Sigmoid colon (tissue), 7 donors: ENCODE measurements around the gene ADAMTS3. TPM values are rescaled to one million over a fixed set of nuclear protein-coding genes. Genes with fewer than 3 reads are reported as not detected.

ENCODE experiments used
- DNase-seq: peaks from one replicate; pipeline ENCODE4 v3.0.0-alpha.2; 2019
- H3K27ac ChIP-seq, 4 donors: fragments of 200-600 bp; sonication (generic); one replicate each; pipeline ENCODE4 v1.5.1; 2016 to 2019; ENCODE audit warnings: mild to moderate bottlenecking in 1 of 4
- H3K27me3 ChIP-seq, 3 donors: fragments of 200-600 bp; sonication (generic); one replicate each; pipeline ENCODE4 v1.5.1; 2019; ENCODE audit warnings: mild to moderate bottlenecking in 1 of 3
- H3K36me3 ChIP-seq, 4 donors: fragments of 200-600 bp; sonication (generic); one replicate each; pipeline ENCODE4 v1.5.1; 2016 to 2019
- H3K4me1 ChIP-seq, 4 donors: fragments of 200-600 bp; sonication (generic); one replicate each; pipeline ENCODE4 v1.5.1; 2017 to 2019
- H3K4me3 ChIP-seq, 4 donors: fragments of 200-600 bp; sonication (generic); one replicate each; pipeline ENCODE4 v1.5.1; 2017 to 2019; ENCODE audit warnings: mild to moderate bottlenecking in 2 of 4, moderate library complexity in 1 of 4
- H3K9me3 ChIP-seq, 4 donors: fragments of 200-600 bp in 3 of 4; sonication (generic) in 3 of 4; one replicate each; pipeline versions ENCODE4 v1.5.1 to v1.6.1; 2013 to 2019
- EP300 ChIP-seq, 4 donors: sonication (generic); formaldehyde crosslinking; IDR thresholded peaks; one replicate each; pipeline ENCODE4 v1.6.1; 2017; ENCODE audit warnings: antibody characterized with exemption in 4 of 4
- POLR2A ChIP-seq, 2 donors: fragments of 450-650 bp; IDR thresholded peaks; one replicate each; pipeline ENCODE4 v1.6.1; 2016; ENCODE audit warnings: antibody characterized with exemption in 2 of 2, mild to moderate bottlenecking in 2 of 2, moderate library complexity in 2 of 2
- POLR2AphosphoS5 ChIP-seq, 4 donors: sonication (generic); formaldehyde crosslinking; IDR thresholded peaks; one replicate each; pipeline ENCODE4 v1.6.1; 2017; ENCODE audit warnings: antibody characterized with exemption in 4 of 4
- WGBS, 2 donors: extraction: QIAGEN DNeasy Blood & Tissue Kit; methylation state at CpG; one replicate each; pipeline ENCODE4 v1.1.7; 2013; 5-methylcytosine and 5-hydroxymethylcytosine counted together
- intact Hi-C: fragments of 100-400 bp; cut with DNase I; formaldehyde crosslinking; loops from one replicate; pipeline ENCODE4 v1.15.1; 2023
- polyA plus RNA-seq, 3 donors: library from polyadenylated mRNA; stranded (reverse); fragments of 200-250 nt; gene quantifications; one replicate each; pipeline ENCODE4 v1.2.3, GENCODE V29; 2013
- total RNA-seq, 4 donors: library from RNA; depleted of rRNA; stranded (reverse); fragments of >200 nt; gene quantifications; one replicate each; pipeline ENCODE4 v1.1.0, GENCODE V29; 2016
- TF ChIP-seq, protein P1 (sequence below), 4 experiments: fragments of 450-650 bp in 3 of 4; fragments of 200-600 bp in 1 of 4; IDR thresholded peaks; one replicate each; pipeline ENCODE4 v1.5.1; 2016 to 2019; ENCODE audit warnings: antibody characterized with exemption in 4 of 4, mild to moderate bottlenecking in 3 of 4, moderate library complexity in 2 of 4
- donor health status: healthy with polysubstance abuse.
- donor health status: Bipolar disorder and iron deficiency.
- donor health status: healthy.

ADAMTS3 gene
- total and polyA plus RNA-seq, 7 donors: 0.17 to 1.9 (median 1.1) TPM; not detected in 2

DNA sequence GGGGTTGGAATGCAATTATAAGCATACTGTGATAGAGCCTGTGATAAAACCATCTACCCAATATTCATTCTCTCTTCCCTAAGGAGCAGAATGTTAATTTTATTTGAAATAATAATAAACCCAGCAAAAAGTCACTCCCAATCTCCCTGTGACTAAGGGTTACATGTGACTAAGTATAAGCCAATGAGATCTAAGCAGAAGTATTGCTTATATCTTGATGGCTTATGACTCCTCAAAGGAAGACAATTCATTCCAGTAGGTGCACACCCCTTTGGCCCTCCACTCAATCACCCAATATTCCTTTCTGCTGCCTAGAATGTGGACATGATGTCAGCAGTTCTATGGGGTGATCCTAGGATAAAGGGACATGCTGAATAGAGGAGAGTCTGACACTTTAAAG lies 224.6 kb downstream of the ADAMTS3 start:
- intact Hi-C loops: no loop called here
- Histone ChIP-seq H3K36me3 (no peaks in the 10 kb centered on the region), H3K27ac (no peak overlapping the region), H3K27me3 (no peaks in the 10 kb centered on the region), H3K4me3 (no peak overlapping the region), H3K9me3 (no peaks in the 10 kb centered on the region), H3K4me1 (peaks cover 0 to 9% (median 4%) of the 10 kb centered on the region in 4 donors)
- DNase-seq: no peak
- TF ChIP-seq, protein P1, sequence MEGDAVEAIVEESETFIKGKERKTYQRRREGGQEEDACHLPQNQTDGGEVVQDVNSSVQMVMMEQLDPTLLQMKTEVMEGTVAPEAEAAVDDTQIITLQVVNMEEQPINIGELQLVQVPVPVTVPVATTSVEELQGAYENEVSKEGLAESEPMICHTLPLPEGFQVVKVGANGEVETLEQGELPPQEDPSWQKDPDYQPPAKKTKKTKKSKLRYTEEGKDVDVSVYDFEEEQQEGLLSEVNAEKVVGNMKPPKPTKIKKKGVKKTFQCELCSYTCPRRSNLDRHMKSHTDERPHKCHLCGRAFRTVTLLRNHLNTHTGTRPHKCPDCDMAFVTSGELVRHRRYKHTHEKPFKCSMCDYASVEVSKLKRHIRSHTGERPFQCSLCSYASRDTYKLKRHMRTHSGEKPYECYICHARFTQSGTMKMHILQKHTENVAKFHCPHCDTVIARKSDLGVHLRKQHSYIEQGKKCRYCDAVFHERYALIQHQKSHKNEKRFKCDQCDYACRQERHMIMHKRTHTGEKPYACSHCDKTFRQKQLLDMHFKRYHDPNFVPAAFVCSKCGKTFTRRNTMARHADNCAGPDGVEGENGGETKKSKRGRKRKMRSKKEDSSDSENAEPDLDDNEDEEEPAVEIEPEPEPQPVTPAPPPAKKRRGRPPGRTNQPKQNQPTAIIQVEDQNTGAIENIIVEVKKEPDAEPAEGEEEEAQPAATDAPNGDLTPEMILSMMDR (IDR thresholded peaks at IDR 0.05): no peak
- no peak for TF ChIP-seq POLR2AphosphoS5 (IDR thresholded peaks at IDR 0.05)
- no peak for TF ChIP-seq POLR2A (IDR thresholded peaks at IDR 0.05)
- TF ChIP-seq EP300 (IDR thresholded peaks at IDR 0.05): no peak

DNA sequence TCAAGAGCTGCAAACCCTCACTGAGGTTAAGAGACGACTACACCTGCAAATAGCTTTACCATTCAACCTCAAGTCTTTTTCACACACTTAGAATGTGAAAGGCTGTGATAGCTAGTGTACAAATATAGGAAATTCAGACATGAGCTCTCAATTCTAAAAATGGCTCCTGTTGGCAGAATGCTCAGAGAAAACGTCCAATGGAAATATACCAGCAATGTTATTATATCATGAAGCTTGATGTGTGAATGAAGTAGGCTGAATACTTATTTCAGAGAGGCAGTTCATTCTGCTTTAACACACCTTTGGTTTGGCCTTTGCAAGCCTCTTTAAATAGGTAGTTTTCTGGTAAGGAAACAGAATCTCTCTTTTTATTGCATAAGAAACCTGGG lies 227.6 kb downstream of the ADAMTS3 start:
- intact Hi-C loops: no loop called here
- TF ChIP-seq POLR2A (IDR thresholded peaks at IDR 0.05) (no peak), POLR2AphosphoS5 (IDR thresholded peaks at IDR 0.05) (no peak), EP300 (IDR thresholded peaks at IDR 0.05) (no peak)
- TF ChIP-seq, protein P1 (IDR thresholded peaks at IDR 0.05): no peak
- Histone ChIP-seq H3K4me3 (no peak overlapping the region), H3K36me3 (no peaks in the 10 kb centered on the region), H3K9me3 (no peaks in the 10 kb centered on the region), H3K27me3 (no peaks in the 10 kb centered on the region), H3K4me1 (peaks cover 0 to 9% (median 4%) of the 10 kb centered on the region in 4 donors), H3K27ac (no peak overlapping the region)
- WGBS, 2 donors: 74 to 80% methylated on average over 2 of the region's 2 CpGs
- no peak for DNase-seq

DNA sequence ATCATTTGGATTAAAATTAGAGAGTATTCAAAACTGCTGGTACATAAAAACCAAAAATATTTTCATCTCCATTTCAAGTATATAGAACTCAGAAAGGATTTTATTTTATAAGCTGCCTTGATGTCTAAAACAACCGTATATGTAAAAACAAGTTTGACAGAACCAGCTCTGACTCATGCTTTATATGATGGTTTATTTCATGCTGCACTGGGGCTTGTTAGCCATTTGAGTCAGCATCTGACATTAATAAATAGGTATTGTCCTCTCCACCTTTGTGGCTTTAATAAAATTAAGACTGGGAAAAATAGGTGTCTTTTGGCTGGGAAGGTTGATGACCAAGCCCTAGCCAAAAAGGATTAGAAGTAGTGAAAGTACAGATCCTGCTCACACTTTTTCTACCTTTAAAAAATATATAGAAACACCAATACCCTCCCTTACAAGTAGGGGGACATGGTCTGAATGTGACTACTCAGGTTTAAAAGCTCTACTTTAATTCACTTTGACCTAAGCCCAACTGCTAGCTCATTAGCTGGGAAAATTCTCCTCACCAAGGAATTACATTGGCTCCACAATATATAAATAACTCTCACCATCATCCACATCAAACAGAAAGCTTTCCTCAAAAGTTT lies 228.1 kb downstream of the ADAMTS3 start:
- no peak overlapping the region for H3K27ac ChIP-seq
- intact Hi-C loops: no loop called here
- no peaks in the 10 kb centered on the region for H3K36me3 ChIP-seq

DNA sequence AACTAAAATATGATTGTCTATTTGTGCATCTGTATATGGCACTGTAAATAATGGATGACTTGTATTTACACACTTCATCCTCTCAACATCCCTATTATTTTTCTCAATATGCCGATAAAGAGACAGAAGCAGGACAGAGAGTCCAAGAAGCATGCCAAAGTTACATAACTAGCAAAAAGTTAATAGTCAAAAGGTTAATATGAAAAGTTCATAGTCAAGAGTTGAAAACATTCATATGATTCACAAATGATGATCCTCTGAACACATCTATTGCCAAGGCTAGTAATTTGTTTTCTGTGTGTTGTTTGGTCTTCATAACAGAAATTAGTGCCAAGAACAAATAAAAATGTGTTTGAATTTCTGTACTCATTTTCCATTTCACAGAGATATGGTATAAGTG lies 231.0 kb downstream of the ADAMTS3 start:
- Histone ChIP-seq H3K4me1 (peaks cover 0 to 9% (median 4%) of the 10 kb centered on the region in 4 donors), H3K27ac (no peak overlapping the region), H3K36me3 (no peaks in the 10 kb centered on the region), H3K4me3 (no peak overlapping the region), H3K27me3 (no peaks in the 10 kb centered on the region), H3K9me3 (no peaks in the 10 kb centered on the region)
- TF ChIP-seq POLR2A (IDR thresholded peaks at IDR 0.05) (no peak), POLR2AphosphoS5 (IDR thresholded peaks at IDR 0.05) (no peak), EP300 (IDR thresholded peaks at IDR 0.05) (no peak)
- TF ChIP-seq, protein P1 (IDR thresholded peaks at IDR 0.05): no peak
- DNase-seq: no peak
- intact Hi-C loops: no loop called here
- WGBS, 2 donors: 75 to 94% methylated on average over 1 of the region's 1 CpG

More for the DNA sequence above, 228.1 kb downstream of the ADAMTS3 start:
- no peak for DNase-seq
- H3K4me3 ChIP-seq: no peak overlapping the region
- H3K9me3 ChIP-seq: no peaks in the 10 kb centered on the region
- H3K4me1 ChIP-seq: peaks cover 0 to 9% (median 4%) of the 10 kb centered on the region in 4 donors
- no peak for TF ChIP-seq EP300 (IDR thresholded peaks at IDR 0.05)
- TF ChIP-seq, protein P1 (IDR thresholded peaks at IDR 0.05): no peak
- no peak for TF ChIP-seq POLR2AphosphoS5 (IDR thresholded peaks at IDR 0.05)
- TF ChIP-seq POLR2A (IDR thresholded peaks at IDR 0.05): no peak
- 39 to 66% methylated on average over 1 of the region's 1 CpG for WGBS, 2 donors
- H3K27me3 ChIP-seq: no peaks in the 10 kb centered on the region

DNA sequence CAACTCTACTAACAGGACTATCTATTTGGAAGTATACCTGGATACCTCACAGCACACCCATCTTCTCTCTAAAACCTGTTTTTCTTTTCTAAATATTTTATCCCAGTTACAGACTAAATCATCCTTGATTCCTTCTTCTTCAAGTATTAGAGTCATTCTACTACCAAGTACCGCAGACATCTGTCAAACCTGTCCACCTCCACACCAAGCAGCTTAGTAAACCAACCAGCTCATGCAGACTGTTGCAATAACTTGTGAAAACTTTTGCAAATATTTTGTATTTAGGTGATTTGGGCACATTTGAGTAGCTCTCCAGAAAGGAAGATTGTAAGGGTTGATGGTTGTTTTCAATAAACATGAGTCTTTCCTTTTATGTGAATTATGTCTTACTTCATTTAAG lies 238.6 kb downstream of the ADAMTS3 start:
- 92 to 97% methylated on average over 1 of the region's 1 CpG for WGBS, 2 donors
- intact Hi-C loops: no loop called here
- no peak for DNase-seq
- Histone ChIP-seq H3K4me3 (no peak overlapping the region), H3K36me3 (no peaks in the 10 kb centered on the region), H3K27me3 (no peaks in the 10 kb centered on the region), H3K9me3 (no peaks in the 10 kb centered on the region), H3K4me1 (no peaks in the 10 kb centered on the region), H3K27ac (no peak overlapping the region)
- no peak for TF ChIP-seq POLR2A (IDR thresholded peaks at IDR 0.05)
- TF ChIP-seq, protein P1 (IDR thresholded peaks at IDR 0.05): no peak
- no peak for TF ChIP-seq POLR2AphosphoS5 (IDR thresholded peaks at IDR 0.05)
- TF ChIP-seq EP300 (IDR thresholded peaks at IDR 0.05): no peak
